GM12878 (cell line): ENCODE measurements around the gene CAMTA1. TPM values are rescaled to one million over a fixed set of nuclear protein-coding genes. Genes with fewer than 3 reads are reported as not detected.

Source experiments
- ATAC-seq: fragments of 200-7000 bp; cut with Tn5 transposase; 3 replicates; pipeline ENCODE4 v1.9.1; 2020; ENCODE audit warnings: mild to moderate bottlenecking, moderate library complexity
- BruUV-seq: library from RNA; stranded (reverse); fragments of 400-500 nt; replicated peaks from 2 replicates; lab custom pipeline; 2021; lab: Mats Ljungman, UMichigan
- CTCF ChIA-PET: fragments of 300-600 bp; sonication (Branson Sonifier 250); formaldehyde crosslinking; extraction: SDS; loops from one replicate; lab custom pipeline; 2021; ENCODE audit warnings: inconsistent platforms; lab: Yijun Ruan, JAX
- POLR2A ChIA-PET: fragments of 350-600 bp; formaldehyde crosslinking; extraction: SDS; loops from one replicate; lab custom pipeline; 2021; ENCODE audit warnings: inconsistent platforms; lab: Charles Lee
- RAD21 ChIA-PET: fragments of 300-600 bp; sonication (Branson Sonifier 250); formaldehyde crosslinking; loops from one replicate; lab custom pipeline; 2023; ENCODE audit warnings: antibody characterized with exemption; ENCODE audit not compliant: unreplicated experiment; lab: Charles Lee
- SMC1A ChIA-PET: fragments of 300-600 bp; sonication (Branson Sonifier 250); formaldehyde crosslinking; loops from one replicate; lab custom pipeline; 2023; ENCODE audit not compliant: unreplicated experiment, uncharacterized antibody; lab: Charles Lee
- DNase-seq: peaks from one replicate; pipeline ENCODE4 v3.0.0-alpha.2; 2011; ENCODE audit warnings: low read depth, low spot score
- FAIRE-seq: peaks from 3 replicates; lab custom pipeline; 2011; peaks lifted over from hg19 to GRCh38; lab: Jason Lieb, UNC
- H2AFZ ChIP-seq: 2 replicates; pipeline ENCODE4 v1.6.0; 2011; ENCODE audit warnings: low read depth, low read length, control low read depth; ENCODE audit not compliant: control insufficient read depth
- H3K27ac ChIP-seq: 2 replicates; pipeline ENCODE4 v1.5.1; 2011; ENCODE audit warnings: control low read depth; ENCODE audit not compliant: control insufficient read depth, insufficient read depth
- H3K27me3 ChIP-seq, 2 experiments: replicated peaks in 1 of 2; 2 replicates each; pipeline versions ENCODE4 v1.6.0 to v1.6.1; 2011; ENCODE audit warnings: low read length in 1 of 2; ENCODE audit not compliant: control insufficient read depth in 2 of 2, insufficient read depth in 2 of 2
- H3K36me3 ChIP-seq, 2 experiments: 2 replicates each; pipeline ENCODE4 v1.5.1; 2011; ENCODE audit warnings: low read length in 1 of 2; ENCODE audit not compliant: control insufficient read depth in 2 of 2, insufficient read depth in 2 of 2
- H3K4me1 ChIP-seq: 2 replicates; pipeline ENCODE4 v1.6.1; 2011; ENCODE audit warnings: mild to moderate bottlenecking, low read length, moderate library complexity, mixed read lengths; ENCODE audit not compliant: control insufficient read depth, insufficient read depth
- H3K4me2 ChIP-seq: 2 replicates; pipeline ENCODE4 v1.6.0; 2011; ENCODE audit warnings: control low read depth; ENCODE audit not compliant: control insufficient read depth, insufficient read depth
- H3K4me3 ChIP-seq: fragments of 200-600 bp; sonication (generic); 2 replicates; pipeline ENCODE4 v1.5.1; 2016
- H3K79me2 ChIP-seq: 2 replicates; pipeline ENCODE4 v1.6.0; 2011; ENCODE audit warnings: low read length; ENCODE audit not compliant: control insufficient read depth, insufficient read depth
- H3K9ac ChIP-seq: 2 replicates; pipeline ENCODE4 v1.8.0; 2011; ENCODE audit warnings: low read length, control low read depth, mixed read lengths; ENCODE audit not compliant: control insufficient read depth, insufficient read depth
- H3K9me3 ChIP-seq: replicated peaks from 3 replicates; pipeline ENCODE4 v1.5.1; 2011; ENCODE audit warnings: mild to moderate bottlenecking, low read length; ENCODE audit not compliant: control insufficient read depth, insufficient read depth
- H4K20me1 ChIP-seq: 2 replicates; pipeline ENCODE4 v1.6.0; 2011; ENCODE audit not compliant: control insufficient read depth, insufficient read depth
- BCL3 ChIP-seq: IDR thresholded peaks from 2 replicates; pipeline ENCODE4 v1.6.1; 2011; ENCODE audit warnings: borderline replicate concordance, low read depth, mild to moderate bottlenecking, moderate library complexity, low read length; ENCODE audit not compliant: insufficient read depth, poor library complexity, severe bottlenecking
- CREB1 ChIP-seq: IDR thresholded peaks from 2 replicates; pipeline ENCODE4 v1.6.1; 2012; ENCODE audit warnings: low read depth, mild to moderate bottlenecking, inconsistent platforms
- E4F1 ChIP-seq: fragments of 450-650 bp; IDR thresholded peaks from 2 replicates; pipeline ENCODE4 v1.6.1; 2018; ENCODE audit warnings: borderline replicate concordance, mild to moderate bottlenecking; ENCODE audit not compliant: partially characterized antibody
- EP300 ChIP-seq, 2 experiments: fragments of 150-350 bp in 1 of 2; IDR thresholded peaks; 2 replicates each; pipeline ENCODE4 v1.6.1; 2011 to 2012; ENCODE audit warnings: low read depth in 2 of 2, low read length in 2 of 2, borderline replicate concordance in 1 of 2, improper control_type of control experiment in 1 of 2, inconsistent platforms in 1 of 2; ENCODE audit not compliant: control insufficient read depth in 1 of 2
- GATAD2B ChIP-seq: fragments of 450-650 bp; conservative IDR thresholded peaks from 2 replicates; pipeline ENCODE4 v1.6.1; 2017; ENCODE audit warnings: low read depth, mild to moderate bottlenecking, moderate library complexity
- IRF4 ChIP-seq: IDR thresholded peaks from 2 replicates; pipeline ENCODE4 v1.6.1; 2011; ENCODE audit warnings: low read depth, low read length
- MXI1 ChIP-seq: fragments of 150-350 bp; IDR thresholded peaks from 2 replicates; pipeline ENCODE4 v1.6.1; 2011; ENCODE audit warnings: low read depth, mild to moderate bottlenecking, inconsistent platforms, low read length, improper control_type of control experiment
- SMAD5 ChIP-seq: IDR thresholded peaks from 2 replicates; pipeline ENCODE4 v1.6.1; 2016; ENCODE audit warnings: antibody characterized with exemption, low read depth
- SUZ12 ChIP-seq: fragments of 200-600 bp; sonication (generic); IDR thresholded peaks from one replicate; pipeline ENCODE4 v1.6.1; 2018; ENCODE audit warnings: antibody characterized with exemption, mild to moderate bottlenecking; ENCODE audit not compliant: unreplicated experiment
- ZBTB4 ChIP-seq: fragments of 450-650 bp; formaldehyde crosslinking; IDR thresholded peaks from 2 replicates; pipeline ENCODE4 v1.4.0; 2022; ENCODE audit warnings: mild to moderate bottlenecking, moderate library complexity
- ZNF274 ChIP-seq: IDR thresholded peaks from one replicate; pipeline ENCODE4 v1.8.0; 2011; ENCODE audit not compliant: insufficient read length, insufficient read depth
- WGBS: methylation state at CpG from one replicate; pipeline ENCODE4 v1.1.6; 2016; ENCODE audit warnings: low lambda C conversion rate; ENCODE audit not compliant: insufficient replicate concordance, insufficient coverage; ENCODE audit errors: missing lambda C conversion rate; 5-methylcytosine and 5-hydroxymethylcytosine counted together
- in situ Hi-C: fragments of 300-500 bp; cut with MboI; formaldehyde crosslinking; loops from 9 replicates; pipeline ENCODE4 v1.14.3; 2018; ENCODE audit warnings: mixed read lengths
- intact Hi-C: fragments of 100-400 bp; cut with micrococcal nuclease; formaldehyde crosslinking; loops from one replicate; pipeline ENCODE4 v1.14.2; 2022; ENCODE audit not compliant: unreplicated experiment
- polyA plus RNA-seq, 11 experiments: library from polyadenylated mRNA; depleted of rRNA in 4 of 11; unstranded in 6 of 11; stranded (reverse) in 5 of 11; fragments of >200 nt; fragmentation: Nextera tagmentation in 4 of 11; fragmentation: Illumina TruSeq in 1 of 11; extraction: Ambion mirVana in 4 of 11; extraction: Trizol in 1 of 11; gene quantifications; 1 replicate in 1 of 11; 2 replicates in 10 of 11; pipeline versions ENCODE4 v1.2.1 to v1.2.3, GENCODE V29; 2011 to 2016; ENCODE audit warnings: inconsistent platforms in 2 of 11, missing spikeins in 2 of 11, low read depth in 1 of 11
- total RNA-seq, 4 experiments: library from RNA; depleted of rRNA in 3 of 4; stranded (reverse); fragments of >200 nt in 3 of 4; fragmentation: Illumina TruSeq in 1 of 4; extraction: Trizol in 1 of 4; gene quantifications; 2 replicates each; pipeline versions ENCODE4 v1.2.1 to v1.2.3, GENCODE V29; 2013 to 2021

CAMTA1 gene
- total and polyA plus RNA-seq, 10 of the 15 experiments (the other 5 are each of a cell fraction or from before 2014, with no cell fraction given): 37.7 to 148 (median 76.4) TPM

- Histone ChIP-seq H3K36me3 (peaks cover under 1 to 3% of the 10 kb centered on the region in 2 experiments; a peak in 1 of 4 replicates), H3K27ac (no peak overlapping the region), H3K79me2 (peaks cover 37% of the 10 kb centered on the region), H3K9me3 (no peaks in the 10 kb centered on the region), H3K4me1 (peaks cover 8% of the 10 kb centered on the region), H3K27me3 (no peaks in the 10 kb centered on the region), H3K9ac (no peak overlapping the region), H3K4me3 (no peak overlapping the region), H2AFZ (no peak overlapping the region), H3K4me2 (no peak overlapping the region), H4K20me1 (peaks cover 3% of the 10 kb centered on the region; the same call in 1 of the 2 replicates)
- TF ChIP-seq E4F1 (no peak), SUZ12 (no peak), GATAD2B (no peak), CREB1 (no peak), BCL3 (no peak), ZNF274 (no peak), EP300 (IDR thresholded peaks at IDR 0.05; ENCODE audit: borderline replicate concordance in 1 of 2, control insufficient read depth in 1 of 2, low read depth in 2 of 2, low read length in 2 of 2) (no peak), IRF4 (no peak), MXI1 (no peak), ZBTB4 (CRISPR knock-in tag) (no peak), SMAD5 (no peak)
- POLR2A ChIA-PET: no interaction called here
- intact Hi-C loops (no loop called here), in situ Hi-C loops (no loop called here)
- BruUV-seq: no TSS peak
- ATAC-seq: no peak
- CTCF ChIA-PET: interaction anchor here (1.2 to 3.7 kb wide), 4 partner anchors 10 to 266 kb away, joined by 3 to 31 read pairs (median 4); no protein-coding TSS in a partner anchor
- RAD21 ChIA-PET: interaction anchor here (2.3 kb wide), 1 partner anchor 8 kb away, joined by 6 read pairs; no protein-coding TSS in a partner anchor
- SMC1A ChIA-PET: interaction anchor here (0.9 to 5.5 kb wide), 6 partner anchors 8 to 273 kb away, joined by 3 to 45 read pairs (median 4); no protein-coding TSS in a partner anchor
- WGBS: 74% methylated on average over 2 of the region's 2 CpGs
- DNase-seq: no peak
- FAIRE-seq: no peak
These were observed 18.1 kb downstream of the CAMTA1 start for GRCh38 chr1:6803357-6803756.
